Epithelial cell of prostate (primary cell): ENCODE measurements around the gene PREX1.

Source experiments
- DNase-seq: peaks from one replicate; pipeline ENCODE4 v3.0.0-alpha.2; 2011; ENCODE audit warnings: low read depth, low spot score
- H3K27ac ChIP-seq: fragments of 450-650 bp; 2 replicates; pipeline ENCODE4 v1.5.1; 2017; ENCODE audit warnings: mild to moderate bottlenecking

PREX1 gene

GRCh38 chr20:48688579-48688978 is 139.2 kb downstream of the PREX1 start:
- DNase-seq, result no peak
- no peak overlapping the region for H3K27ac ChIP-seq

DNA sequence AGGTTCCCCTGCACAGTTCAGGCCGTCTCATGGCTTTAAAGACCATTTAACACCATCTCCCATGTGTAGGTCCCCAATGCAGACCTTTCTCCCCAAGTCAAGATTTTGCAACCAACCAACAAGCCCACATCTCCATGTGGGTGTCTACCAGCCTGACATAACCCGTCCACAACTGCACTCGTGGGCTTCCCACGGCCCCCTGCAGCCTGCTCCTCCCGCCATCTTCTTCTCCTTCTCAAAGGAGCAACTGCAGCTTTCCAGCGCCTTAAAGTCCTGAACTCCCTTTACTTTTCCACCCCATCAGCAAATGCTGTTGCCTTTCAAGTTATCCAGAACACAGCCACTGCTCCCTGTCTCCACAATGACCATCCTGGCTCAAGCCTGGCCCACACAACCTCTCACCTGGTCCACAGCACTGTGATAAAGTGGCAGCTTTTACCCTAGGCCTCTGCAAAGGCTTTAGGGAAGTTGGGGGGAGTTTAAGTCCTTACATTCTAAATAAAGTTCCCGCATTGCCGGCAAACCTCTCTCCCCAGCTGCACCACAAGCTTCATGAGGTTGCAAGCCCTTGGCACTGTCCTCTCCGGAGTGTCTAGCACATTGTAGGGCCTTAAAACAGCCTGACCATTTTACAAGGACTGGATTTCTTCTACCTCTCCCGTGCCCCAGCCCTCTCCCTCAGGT is 140.5 kb downstream of the PREX1 start:
- no peak for DNase-seq
- H3K27ac ChIP-seq, result no peak overlapping the region

GRCh38 chr20:48686238-48687116 is 141.3 kb downstream of the PREX1 start:
- H3K27ac ChIP-seq, result no peak overlapping the region

DNA sequence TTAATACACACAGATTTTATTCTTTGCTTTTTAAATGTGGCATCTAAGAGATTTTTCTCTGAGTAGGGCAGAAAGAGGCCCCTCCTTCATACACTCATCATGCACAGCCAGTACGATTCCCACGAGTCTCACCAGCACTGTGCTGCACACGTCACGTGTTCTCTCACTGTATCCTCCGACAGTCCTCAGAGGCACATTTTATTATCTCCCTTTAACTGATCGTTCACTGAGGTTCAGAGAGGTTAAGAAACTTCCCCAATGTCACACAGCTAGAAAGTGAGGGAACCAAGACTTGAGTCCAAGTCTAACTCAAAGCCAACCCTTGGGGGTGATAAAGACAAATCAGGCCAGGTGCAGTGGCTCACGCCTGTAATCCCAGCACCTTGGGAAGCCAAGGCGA is 142.5 kb downstream of the PREX1 start:
- no peak overlapping the region for H3K27ac ChIP-seq
- DNase-seq, result no peak

More at GRCh38 chr20:48686238-48687116, 141.3 kb downstream of the PREX1 start:
- no peak for DNase-seq

- no peak for DNase-seq
- H3K27ac ChIP-seq, result no peak overlapping the region
Measured at GRCh38 chr20:48684501-48685041, 143.2 kb downstream of the PREX1 start.

DNA sequence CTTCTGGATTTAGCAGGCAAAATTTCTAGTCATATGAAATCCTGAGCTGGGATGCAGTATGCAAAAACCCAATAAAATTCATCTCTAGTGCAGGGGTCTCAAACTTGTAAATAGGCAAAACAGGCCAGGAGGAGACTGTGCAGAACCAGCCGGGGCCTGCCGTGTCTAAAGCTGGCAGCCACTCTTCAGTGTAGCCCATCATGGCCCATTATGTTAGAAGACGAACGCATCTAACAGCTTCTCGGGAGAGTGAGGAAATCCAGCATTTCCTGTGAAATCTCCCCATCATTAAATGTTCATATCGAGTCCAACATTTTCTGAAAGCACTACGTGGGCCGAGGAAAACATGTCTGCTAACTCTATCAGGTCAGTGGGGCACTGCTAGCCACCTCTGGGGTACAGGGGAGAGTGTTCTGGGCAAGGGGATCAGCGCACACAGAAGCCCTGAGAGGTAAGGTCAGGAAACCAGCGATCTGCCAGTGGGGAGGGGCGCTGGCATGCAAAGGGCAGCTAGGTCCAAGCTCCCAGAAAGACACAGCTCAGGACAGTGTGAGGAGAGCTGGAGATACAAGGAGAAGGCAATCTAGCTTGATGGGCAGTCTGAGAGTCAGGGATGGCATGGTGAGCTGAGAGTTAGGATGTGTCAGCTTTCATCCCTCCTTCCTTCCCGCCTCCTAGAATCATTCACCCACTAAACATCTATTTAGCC is 144.2 kb downstream of the PREX1 start:
- no peak overlapping the region for H3K27ac ChIP-seq
- no peak for DNase-seq

GRCh38 chr20:48682529-48683363 is 145.1 kb downstream of the PREX1 start:
- no peak for DNase-seq
- H3K27ac ChIP-seq, result no peak overlapping the region

DNA sequence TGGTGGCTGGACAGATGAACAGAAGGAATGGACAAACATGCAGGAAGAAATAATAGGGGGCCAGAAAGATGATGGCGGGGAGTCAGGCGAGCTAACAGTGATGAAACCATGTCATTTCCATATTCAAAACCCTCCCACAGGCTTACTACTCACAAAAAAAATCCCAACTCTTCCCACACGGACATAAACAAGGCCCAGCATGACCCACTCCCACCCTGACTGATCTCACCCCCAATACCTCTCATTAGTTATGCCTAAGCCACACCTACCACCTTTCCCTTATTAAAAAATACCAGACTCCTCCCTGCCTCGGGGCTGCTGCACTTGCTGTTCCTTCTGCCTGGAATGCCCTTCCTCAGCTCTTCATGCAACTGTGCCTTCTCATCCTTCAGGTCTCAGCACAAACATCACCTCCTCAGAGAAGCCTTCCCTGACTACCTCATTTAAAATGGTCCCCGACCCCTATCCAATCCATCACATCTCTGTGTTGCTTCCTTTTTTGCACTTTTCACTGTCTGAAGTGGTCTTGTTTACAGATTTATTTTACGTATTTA is 145.8 kb downstream of the PREX1 start:
- H3K27ac ChIP-seq, result no peak overlapping the region

DNA sequence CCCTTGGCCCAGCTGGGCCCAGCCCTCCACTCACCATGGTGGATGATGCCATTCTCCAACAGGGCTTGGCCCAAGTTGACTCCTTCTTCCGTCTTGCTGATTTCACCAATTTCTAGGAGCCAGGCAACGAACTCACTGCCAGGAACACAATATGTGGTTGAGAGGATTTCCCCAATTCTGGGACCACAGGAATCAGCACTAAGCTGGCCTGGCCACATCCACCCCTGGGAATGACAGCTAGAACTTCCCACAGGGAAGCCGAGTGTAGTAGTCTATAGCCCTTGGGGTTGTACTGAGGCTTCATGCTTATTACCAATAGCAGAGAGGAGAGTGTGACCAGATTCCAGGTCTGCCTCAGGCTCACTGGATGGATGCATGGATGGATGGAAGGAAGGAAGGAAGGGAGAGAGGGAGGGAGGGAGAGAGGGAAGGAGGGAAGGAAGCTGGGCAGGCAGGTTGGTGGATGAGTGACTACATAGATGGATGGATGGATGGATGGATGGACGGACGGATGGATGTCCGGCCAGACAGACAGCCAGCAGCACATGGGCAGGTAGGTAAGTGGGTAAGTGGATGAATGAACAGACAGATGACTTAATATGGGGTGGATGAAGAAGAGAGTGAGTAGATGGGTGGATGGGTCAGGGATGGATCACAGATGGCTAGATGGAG is 146.5 kb downstream of the PREX1 start:
- DNase-seq, result no peak
- no peak overlapping the region for H3K27ac ChIP-seq

More for the DNA sequence above, 145.8 kb downstream of the PREX1 start:
- DNase-seq, result no peak

DNA sequence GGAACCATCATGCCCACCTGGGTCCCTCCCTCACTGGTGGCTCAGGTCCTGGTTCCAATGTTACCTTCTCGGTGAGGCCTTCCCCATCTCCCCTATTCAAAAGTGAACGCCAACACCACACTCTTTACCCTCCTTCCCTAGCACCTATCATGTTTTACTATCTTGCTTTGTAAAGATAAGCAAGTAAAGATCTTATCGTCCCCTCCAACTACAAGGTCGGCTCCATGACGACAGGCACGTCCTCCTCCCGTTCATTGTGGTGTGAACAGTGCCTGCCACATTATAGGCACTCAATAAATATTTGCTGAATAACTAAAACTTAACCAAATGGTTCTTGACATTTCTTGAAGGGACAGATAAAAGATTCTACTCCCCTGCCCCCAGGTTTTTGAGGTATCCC is 147.1 kb downstream of the PREX1 start:
- no peak for DNase-seq
- no peak overlapping the region for H3K27ac ChIP-seq

GRCh38 chr20:48679599-48679998 is 148.2 kb downstream of the PREX1 start:
- DNase-seq, result no peak
- H3K27ac ChIP-seq, result no peak overlapping the region

DNA sequence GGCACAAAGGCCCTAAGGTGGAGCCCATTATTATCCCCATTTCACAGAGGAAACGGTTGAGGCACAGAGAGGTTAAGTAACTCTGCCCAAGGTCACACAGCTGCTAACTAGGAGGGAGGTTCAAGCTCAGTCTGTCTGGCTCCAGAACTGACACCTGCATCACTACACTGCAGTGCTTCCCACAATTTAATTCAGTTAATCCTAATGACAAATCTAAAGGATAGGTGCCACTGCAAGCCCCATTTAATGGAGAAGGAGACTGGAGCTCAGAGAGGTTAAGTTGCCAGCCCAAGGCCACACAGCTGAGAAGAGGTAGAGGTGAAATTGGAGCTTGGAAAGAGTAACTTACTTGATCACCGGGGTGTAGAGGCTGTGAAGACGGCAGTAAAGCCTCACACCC is 148.8 kb downstream of the PREX1 start:
- no peak for DNase-seq
- H3K27ac ChIP-seq, result no peak overlapping the region

DNA sequence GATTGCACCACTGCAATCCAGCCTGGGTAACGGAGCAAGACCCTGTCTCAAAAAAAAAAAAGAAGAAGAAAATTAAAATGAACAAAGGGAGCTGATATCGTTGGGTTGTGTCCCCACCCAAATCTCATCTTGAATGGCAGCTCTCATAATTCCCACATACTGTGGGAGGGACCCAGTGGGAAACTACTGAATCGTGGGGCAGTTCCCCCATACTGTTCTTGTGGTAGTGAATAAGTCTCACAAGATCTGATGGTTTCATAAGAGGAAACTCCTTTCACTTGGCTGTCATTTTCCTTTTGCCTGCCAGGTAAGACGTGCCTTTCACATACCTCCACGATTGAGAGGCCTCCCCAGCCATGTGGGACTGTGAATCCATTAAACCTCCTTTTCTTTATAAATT is 149.4 kb downstream of the PREX1 start:
- no peak overlapping the region for H3K27ac ChIP-seq

DNA sequence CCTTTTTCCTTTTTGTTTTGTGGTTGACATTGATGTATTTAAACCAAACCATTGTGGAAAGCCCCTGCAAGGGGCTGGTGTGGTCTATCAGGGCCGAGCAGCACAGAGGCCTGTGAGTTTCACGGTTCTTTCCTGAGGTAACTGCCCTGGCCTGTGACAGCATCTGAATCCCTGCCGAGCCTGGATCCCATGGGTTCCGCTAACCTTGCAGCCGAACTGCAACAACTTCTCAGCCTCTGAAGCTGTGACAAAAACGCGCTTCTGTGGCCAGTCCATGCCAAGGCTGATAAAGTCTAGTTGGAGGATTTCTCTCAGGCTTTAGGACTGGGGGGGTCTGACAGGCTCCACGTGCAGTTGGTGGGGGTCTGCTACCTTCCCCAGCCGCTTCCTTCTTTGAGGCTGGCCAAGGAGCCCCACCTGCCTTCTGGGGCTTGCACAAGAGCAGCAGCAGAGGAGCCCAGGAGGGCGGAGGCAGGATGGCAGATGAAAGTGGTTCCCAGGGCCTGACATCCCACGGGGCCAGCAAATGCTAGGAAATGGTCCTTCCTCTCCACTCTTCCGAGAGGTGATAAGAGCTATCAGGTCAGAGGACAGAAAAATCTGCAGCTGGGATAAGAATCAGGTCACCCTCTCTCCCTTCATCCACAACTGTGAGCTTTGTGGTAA is 150.9 kb downstream of the PREX1 start:
- DNase-seq, result no peak
- H3K27ac ChIP-seq, result no peak overlapping the region

More for the DNA sequence above, 149.4 kb downstream of the PREX1 start:
- DNase-seq, result no peak

GRCh38 chr20:48676125-48676524 is 151.7 kb downstream of the PREX1 start:
- no peak for DNase-seq
- H3K27ac ChIP-seq, result no peak overlapping the region

GRCh38 chr20:48674461-48674860 is 153.3 kb downstream of the PREX1 start:
- no peak overlapping the region for H3K27ac ChIP-seq
- no peak for DNase-seq

GRCh38 chr20:48673507-48673906 is 154.3 kb downstream of the PREX1 start:
- DNase-seq, result no peak
- no peak overlapping the region for H3K27ac ChIP-seq

- no peak overlapping the region for H3K27ac ChIP-seq
- no peak for DNase-seq
Measured at GRCh38 chr20:48672324-48672723, 155.5 kb downstream of the PREX1 start.
